Pancreas (tissue), 10 donors: ENCODE measurements around the gene TEDC1. TPM values are rescaled to one million over a fixed set of nuclear protein-coding genes. Genes with fewer than 3 reads are reported as not detected.

Source experiments
- ATAC-seq, 4 donors: fragments of 200-7000 bp; cut with Tn5 transposase; one replicate each; pipeline versions ENCODE4 v1.8.0 to v1.9.1; 2020; ENCODE audit warnings: mild to moderate bottlenecking in 4 of 4, moderate library complexity in 4 of 4
- DNase-seq, 6 donors: peaks; one replicate each; pipeline ENCODE4 v3.0.0-alpha.2; 2020
- FAIRE-seq: peaks from 2 replicates; lab custom pipeline; 2012; peaks lifted over from hg19 to GRCh38; lab: Jason Lieb, UNC
- H3K27ac ChIP-seq, 4 donors: fragments of 200-600 bp; sonication (generic); 1 replicate in 3 of 4; 2 replicates in 1 of 4; pipeline versions ENCODE4 v1.5.0 to v1.8.0; 2020
- H3K27me3 ChIP-seq, 4 donors: fragments of 200-600 bp; one replicate each; pipeline ENCODE4 v1.8.0; 2021
- H3K36me3 ChIP-seq, 3 donors: fragments of 200-600 bp; sonication (generic) in 1 of 3; one replicate each; pipeline versions ENCODE4 v1.5.0 to v1.8.0; 2020 to 2021
- H3K4me1 ChIP-seq, 3 donors: fragments of 200-600 bp; one replicate each; pipeline ENCODE4 v1.8.0; 2021
- H3K4me3 ChIP-seq, 4 donors: fragments of 200-600 bp; sonication (generic) in 2 of 4; one replicate each; pipeline versions ENCODE4 v1.5.0 to v1.8.0; 2020 to 2021
- H3K9me3 ChIP-seq, 4 donors: fragments of 200-600 bp; one replicate each; pipeline ENCODE4 v1.8.0; 2021
- WGBS, 2 donors: extraction: QIAGEN DNeasy Blood & Tissue Kit; methylation state at CpG; one replicate each; pipeline ENCODE4 v1.1.7; 2013; 5-methylcytosine and 5-hydroxymethylcytosine counted together
- intact Hi-C, 3 donors: fragments of 100-400 bp; cut with DNase I; formaldehyde crosslinking; loops; one replicate each; pipeline versions ENCODE4 v1.11.1 to v1.14.2; 2022
- polyA plus RNA-seq, 2 donors: library from polyadenylated mRNA; stranded (reverse); fragments of 200-250 nt; gene quantifications; one replicate each; pipeline ENCODE4 v1.2.3, GENCODE V29; 2013
- total RNA-seq, 6 donors: library from RNA; stranded (reverse); fragmentation: NEBNext Ultra II Directional in 4 of 6; extraction: Animal tissue kit (Norgen Biotek cat#: 25700) in 4 of 6; gene quantifications; one replicate each; pipeline versions ENCODE4 v1.2.1 to v1.2.4, GENCODE V29; 2021 to 2023
- TF ChIP-seq, protein P1 (sequence below), 4 donors: fragments of 200-600 bp; sonication (generic) in 3 of 4; IDR thresholded peaks; one replicate each; pipeline versions ENCODE4 v1.5.0 to v1.8.0; 2021; ENCODE audit warnings: antibody characterized with exemption in 4 of 4
- donor health status: healthy with polysubstance abuse.
- donor health status: DM: no; HTN: no; CAD: no; lungs with moderate emphysema.
- donor health status: DM: no; HTN: no; CAD: no.
- donor health status: control.
- donor health status: control.
- donor health status: Bipolar disorder and iron deficiency.
- donor health status: DM: yes; HTN: yes; CAD: no.
- donor health status: DM: no; HTN: no; CAD: no.
- donor health status: DM: no; HTN: no; CAD: no.
- donor health status: DM: yes; HTN: yes; CAD: no.

Gene TEDC1
- total and polyA plus RNA-seq, 8 donors = 2.0 to 21.5 (median 4.0) TPM

DNA sequence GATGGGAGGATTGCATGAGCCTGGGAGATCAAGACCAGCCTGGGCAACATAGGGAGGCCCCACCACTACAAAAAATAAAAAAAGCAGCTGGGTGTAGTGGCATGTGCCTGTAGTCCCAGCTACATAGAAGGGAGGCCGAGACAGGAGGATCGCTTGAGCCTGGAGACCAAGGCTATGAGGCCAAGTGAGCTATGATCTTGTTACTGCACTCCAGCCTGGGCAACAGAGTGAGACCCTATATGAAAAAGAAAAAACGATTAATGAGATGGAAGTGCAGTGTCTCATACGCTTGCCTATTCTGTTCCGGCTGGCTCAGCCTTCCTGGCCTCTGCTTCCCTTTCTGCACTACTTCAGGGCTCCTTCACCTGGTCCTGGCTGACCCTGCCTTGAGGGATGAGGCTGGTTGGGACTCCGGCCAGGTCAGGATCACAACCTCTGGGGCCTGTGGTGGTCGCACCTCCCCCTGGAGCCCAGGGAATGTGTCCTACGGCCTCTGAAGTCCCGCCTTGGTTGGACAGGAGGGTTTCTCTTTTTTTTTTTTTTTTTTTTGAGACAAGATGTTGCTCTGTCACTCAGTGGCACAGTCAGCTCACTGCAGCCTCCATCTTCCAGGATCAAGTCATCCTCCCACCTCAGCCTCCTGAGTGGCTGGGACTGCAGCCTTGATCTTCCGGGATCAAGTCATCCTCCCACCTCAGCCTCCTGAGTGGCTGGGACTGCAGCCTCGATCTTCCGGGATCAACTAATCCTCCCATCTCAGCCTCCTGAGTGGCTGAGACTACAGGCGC, 10.7 kb downstream of the TEDC1 start:
- 80 to 81% methylated on average over 13 of the region's 13 CpGs for WGBS, 2 donors
- TF ChIP-seq, protein P1, sequence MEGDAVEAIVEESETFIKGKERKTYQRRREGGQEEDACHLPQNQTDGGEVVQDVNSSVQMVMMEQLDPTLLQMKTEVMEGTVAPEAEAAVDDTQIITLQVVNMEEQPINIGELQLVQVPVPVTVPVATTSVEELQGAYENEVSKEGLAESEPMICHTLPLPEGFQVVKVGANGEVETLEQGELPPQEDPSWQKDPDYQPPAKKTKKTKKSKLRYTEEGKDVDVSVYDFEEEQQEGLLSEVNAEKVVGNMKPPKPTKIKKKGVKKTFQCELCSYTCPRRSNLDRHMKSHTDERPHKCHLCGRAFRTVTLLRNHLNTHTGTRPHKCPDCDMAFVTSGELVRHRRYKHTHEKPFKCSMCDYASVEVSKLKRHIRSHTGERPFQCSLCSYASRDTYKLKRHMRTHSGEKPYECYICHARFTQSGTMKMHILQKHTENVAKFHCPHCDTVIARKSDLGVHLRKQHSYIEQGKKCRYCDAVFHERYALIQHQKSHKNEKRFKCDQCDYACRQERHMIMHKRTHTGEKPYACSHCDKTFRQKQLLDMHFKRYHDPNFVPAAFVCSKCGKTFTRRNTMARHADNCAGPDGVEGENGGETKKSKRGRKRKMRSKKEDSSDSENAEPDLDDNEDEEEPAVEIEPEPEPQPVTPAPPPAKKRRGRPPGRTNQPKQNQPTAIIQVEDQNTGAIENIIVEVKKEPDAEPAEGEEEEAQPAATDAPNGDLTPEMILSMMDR (IDR thresholded peaks at IDR 0.05) = no peak
- Histone ChIP-seq H3K27ac (no peak overlapping the region), H3K36me3 (no peaks in the 10 kb centered on the region), H3K27me3 (no peaks in the 10 kb centered on the region), H3K4me3 (no peak overlapping the region), H3K9me3 (no peaks in the 10 kb centered on the region), H3K4me1 (no peaks in the 10 kb centered on the region)
- ATAC-seq (no peak), DNase-seq (peak in 1 of 6 donors; percentile 35), FAIRE-seq (no peak)
- intact Hi-C loops = no loop called here

DNA sequence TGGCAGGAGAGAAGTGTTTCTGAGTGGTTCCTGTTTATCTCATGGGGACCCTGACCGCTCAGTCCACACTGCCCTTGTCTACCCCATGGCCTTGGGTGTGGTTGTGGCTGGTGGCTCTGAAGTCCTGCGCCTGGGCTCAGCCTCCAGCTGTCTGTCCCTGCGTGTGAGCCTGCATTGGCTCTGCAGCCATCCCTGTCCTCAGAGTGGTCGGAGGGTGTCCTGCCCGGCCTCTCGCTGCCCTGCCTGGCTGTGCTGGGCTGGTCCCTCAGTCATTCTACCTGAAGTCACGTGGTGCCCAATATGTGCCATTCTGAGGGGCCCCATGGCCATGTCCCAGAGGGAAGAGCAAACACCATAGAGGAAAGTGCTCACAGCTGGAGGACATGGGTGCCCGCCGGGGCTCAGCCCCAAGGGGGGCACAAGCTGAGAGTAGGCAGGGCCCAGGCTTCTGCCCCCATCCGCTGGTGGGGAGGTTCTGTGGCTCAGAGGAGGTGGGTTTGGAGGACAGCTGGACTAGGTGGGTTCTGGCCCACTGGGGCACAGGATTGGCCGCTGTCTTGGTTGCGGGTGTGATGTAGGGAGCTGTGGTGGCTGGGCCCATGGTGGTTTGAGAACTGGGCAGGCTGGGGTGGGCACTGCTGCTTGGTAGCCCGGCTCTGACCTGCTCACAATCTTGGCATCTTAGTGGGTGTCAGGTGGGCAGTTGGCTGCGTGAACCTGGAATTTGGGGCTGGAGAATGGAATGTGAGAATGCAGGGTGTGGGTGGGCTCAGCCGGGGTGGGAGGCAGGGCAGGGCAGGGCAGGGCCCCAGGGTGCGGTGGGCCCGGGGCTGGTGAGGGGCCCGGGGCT, 11.6 kb downstream of the TEDC1 start:
- TF ChIP-seq, protein P1 (IDR thresholded peaks at IDR 0.05) = no peak
- no peak for FAIRE-seq
- no peak for ATAC-seq
- H3K9me3 ChIP-seq = no peaks in the 10 kb centered on the region
- peak in 1 of 6 donors; percentile 64 for DNase-seq
- no peak overlapping the region for H3K4me3 ChIP-seq
- intact Hi-C loops = no loop called here
- H3K36me3 ChIP-seq = no peaks in the 10 kb centered on the region
- no peaks in the 10 kb centered on the region for H3K27me3 ChIP-seq
- H3K4me1 ChIP-seq = no peaks in the 10 kb centered on the region
- H3K27ac ChIP-seq = no peak overlapping the region
- 78 to 82% methylated on average over 17 to 18 of the region's 18 CpGs for WGBS, 2 donors

DNA sequence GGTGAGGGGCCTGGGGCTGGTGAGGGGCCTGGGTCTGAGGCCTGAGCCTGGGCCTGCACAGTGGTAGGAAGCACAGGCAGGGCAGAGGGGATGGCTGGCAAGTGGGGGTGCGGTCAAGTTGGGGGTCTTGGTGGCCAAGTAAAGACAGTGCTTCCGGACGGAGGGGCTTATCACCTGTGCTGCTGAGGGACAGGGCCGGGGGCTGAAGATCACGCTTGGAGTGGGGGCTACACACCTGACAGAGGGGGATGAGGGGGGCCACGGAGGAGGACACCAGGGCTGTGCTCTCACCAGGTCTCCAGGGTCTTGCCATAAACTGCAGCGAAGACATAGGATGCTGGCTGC, 12.2 kb downstream of the TEDC1 start:
- no peaks in the 10 kb centered on the region for H3K4me1 ChIP-seq
- no peaks in the 10 kb centered on the region for H3K9me3 ChIP-seq
- DNase-seq (peak in 1 of 6 donors; percentile 51), ATAC-seq (no peak), FAIRE-seq (no peak)
- WGBS, 2 donors = 76 to 93% methylated on average over 7 of the region's 7 CpGs
- intact Hi-C loops = no loop called here
- no peak overlapping the region for H3K27ac ChIP-seq
- H3K4me3 ChIP-seq = no peak overlapping the region
- TF ChIP-seq, protein P1 (IDR thresholded peaks at IDR 0.05) = no peak
- no peaks in the 10 kb centered on the region for H3K27me3 ChIP-seq
- no peaks in the 10 kb centered on the region for H3K36me3 ChIP-seq

DNA sequence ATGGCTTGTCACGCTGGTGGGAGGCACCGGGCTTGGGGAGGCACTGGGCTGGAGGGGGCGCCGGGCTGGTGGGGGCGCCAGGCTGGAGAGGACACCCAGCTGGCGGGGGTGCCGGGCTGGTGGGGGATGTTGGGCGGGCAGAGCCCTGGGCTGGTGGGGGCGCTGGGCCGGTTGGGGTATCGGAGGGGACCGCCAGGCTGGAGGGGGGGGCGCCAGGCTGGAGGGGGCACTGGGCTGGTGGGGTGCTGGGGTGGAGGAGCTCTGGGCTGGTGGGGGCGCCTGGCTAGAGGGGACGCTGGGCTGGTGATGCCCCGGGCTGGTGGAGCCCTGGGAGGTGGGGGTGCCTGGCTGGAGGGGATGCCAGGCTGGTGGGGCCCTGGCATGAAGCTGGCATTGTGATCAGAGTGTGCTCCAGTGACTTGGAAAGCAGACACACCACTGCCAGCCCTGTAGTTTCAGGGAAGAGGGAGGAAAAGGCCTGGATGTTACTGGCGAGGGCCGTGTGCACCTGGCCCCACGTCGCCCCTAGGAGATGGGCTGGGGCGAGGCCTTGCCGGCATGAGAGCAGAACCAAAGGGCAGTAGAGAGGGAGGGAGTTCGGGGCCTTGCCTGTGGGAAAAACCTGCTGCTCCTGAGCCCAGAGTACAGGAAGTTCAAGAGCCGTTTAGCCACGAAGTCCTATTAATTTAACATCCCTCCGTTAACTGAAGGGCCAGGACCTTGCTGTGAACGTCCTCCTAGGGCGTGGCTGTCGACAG, 13.1 kb downstream of the TEDC1 start:
- TF ChIP-seq, protein P1 (IDR thresholded peaks at IDR 0.05) = no peak
- DNase-seq = peak in 1 of 6 donors; percentile 68

More for the DNA sequence above, 13.1 kb downstream of the TEDC1 start:
- no peaks in the 10 kb centered on the region for H3K36me3 ChIP-seq
- no peaks in the 10 kb centered on the region for H3K27me3 ChIP-seq
- no peaks in the 10 kb centered on the region for H3K9me3 ChIP-seq
- ATAC-seq (no peak), FAIRE-seq (no peak)
- H3K4me1 ChIP-seq = no peaks in the 10 kb centered on the region
- intact Hi-C loops = no loop called here
- H3K27ac ChIP-seq = no peak overlapping the region
- no peak overlapping the region for H3K4me3 ChIP-seq
- WGBS, 2 donors = 65 to 83% methylated on average over 28 to 29 of the region's 29 CpGs
